ENCODE data around the gene CHGA.

The CHGA gene

DNA sequence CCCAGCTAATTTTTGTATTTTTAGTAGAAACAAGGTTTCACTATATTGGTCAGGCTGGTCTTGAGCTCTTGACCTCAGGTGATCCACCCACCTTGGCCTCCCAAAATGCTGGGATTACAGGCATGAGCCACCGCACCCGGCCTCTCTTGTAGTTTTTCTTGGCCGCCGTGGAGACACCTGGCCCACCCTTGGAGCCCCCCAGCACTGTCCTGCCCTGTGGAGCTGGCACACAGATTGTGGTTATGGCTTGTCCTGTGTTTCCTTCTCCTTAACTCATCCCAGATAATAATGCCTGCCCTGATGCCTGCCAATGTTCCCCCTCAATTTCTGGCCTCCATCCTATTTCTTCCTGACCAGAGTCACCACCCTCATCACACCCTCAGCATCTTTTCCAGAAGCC, 57.9 kb downstream of the CHGA start:
- DNase-seq (ENCODE audit: low read depth in 2 of 2) = no peak

DNA sequence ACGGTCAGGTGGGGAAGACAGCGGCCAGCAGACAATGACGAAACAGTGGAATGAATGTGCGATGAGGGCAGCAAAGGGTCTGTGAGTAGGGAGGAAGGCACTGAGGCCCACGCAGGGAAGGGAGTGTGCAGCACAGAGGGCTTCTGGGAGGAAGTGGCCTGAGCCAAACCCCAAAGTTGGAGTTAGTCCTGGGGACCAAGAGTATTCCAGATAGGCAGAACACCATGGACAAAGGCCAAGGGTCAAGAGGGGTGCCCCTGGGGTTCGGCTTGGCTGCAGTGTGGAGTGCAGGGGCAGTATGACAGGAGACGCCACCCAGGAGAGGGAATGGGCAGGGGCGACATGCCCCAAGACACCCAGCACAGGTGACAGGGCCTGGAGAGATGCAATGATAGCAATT, 58.8 kb downstream of the CHGA start:
- no peak for DNase-seq (ENCODE audit: low read depth in 2 of 2)

DNA sequence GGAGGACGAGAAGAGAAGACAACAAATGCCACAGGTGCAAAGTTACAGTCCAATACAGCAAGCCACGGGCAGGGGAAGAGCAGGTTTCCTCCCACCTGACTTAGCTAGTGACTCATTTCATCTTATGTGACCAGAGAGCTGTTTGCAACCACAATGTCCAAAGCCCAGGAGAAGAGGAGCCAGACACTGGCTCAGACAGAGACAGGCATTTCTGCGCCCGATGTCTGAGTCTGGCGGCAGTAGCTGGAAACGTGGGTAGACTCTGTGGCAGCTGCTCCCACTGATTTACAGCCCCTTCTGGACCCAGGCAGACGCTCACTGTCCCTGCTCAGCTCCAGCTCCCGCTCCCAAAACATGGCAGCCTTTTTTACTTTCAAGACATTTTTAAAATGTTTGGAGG, 60.0 kb downstream of the CHGA start:
- DNase-seq (ENCODE audit: low read depth in 2 of 2) = no peak

DNA sequence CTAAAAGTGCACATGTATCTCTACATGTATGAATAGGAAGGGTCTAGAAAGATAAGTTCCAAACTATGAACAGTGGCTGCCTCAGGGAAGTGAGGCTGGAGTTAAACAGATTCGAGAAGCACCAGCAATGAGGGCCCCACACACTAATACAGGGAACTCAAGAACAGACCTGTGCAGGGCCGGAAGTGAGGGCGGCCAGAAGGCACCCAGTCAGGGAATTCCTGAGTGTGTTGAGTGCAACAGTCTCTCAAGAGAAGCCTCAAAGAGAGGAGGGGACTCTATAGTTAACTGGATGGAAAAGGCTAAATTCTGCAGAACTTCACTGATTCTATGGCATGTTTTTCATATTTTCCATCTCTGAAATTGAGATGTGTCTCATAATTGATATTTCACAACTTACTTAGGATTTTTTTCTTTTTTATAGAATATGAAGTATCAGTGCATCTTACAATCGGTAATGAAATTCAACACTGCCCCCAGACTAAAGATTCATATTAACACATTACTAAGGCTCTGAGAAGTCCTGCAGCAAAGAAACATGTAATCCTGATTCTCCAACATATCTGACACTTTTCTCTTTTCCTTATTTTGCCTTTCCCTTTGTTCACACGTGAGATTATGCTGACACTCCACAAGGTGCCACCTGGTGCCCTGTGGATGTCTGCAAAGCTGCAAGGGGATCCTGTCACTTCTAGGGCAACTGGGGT, 61.3 kb downstream of the CHGA start:
- DNase-seq (ENCODE audit: low read depth in 2 of 2) = no peak
